Right lobe of liver (tissue), 6 donors: ENCODE results near the gene PCNA. TPM values are rescaled to one million over a fixed set of nuclear protein-coding genes. Genes with fewer than 3 reads are reported as not detected.
A peak's percentile ranks its signal among the peaks of the same experiment; 100 is the strongest.

Experiments
- ATAC-seq, 4 donors: fragments of 200-7000 bp; cut with Tn5 transposase; one replicate each; pipeline ENCODE4 v1.9.1; 2020; ENCODE audit warnings: mild to moderate bottlenecking in 4 of 4, moderate library complexity in 4 of 4
- DNase-seq, 3 donors: peaks; one replicate each; pipeline ENCODE4 v3.0.0-alpha.2; 2020
- H3K27ac ChIP-seq, 3 donors: fragments of 200-600 bp; one replicate each; pipeline ENCODE4 v1.8.0; 2022
- H3K27me3 ChIP-seq, 2 donors: fragments of 200-600 bp; one replicate each; pipeline ENCODE4 v1.8.0; 2022
- H3K36me3 ChIP-seq, 4 donors: fragments of 200-600 bp; sonication (generic) in 1 of 4; one replicate each; pipeline versions ENCODE4 v1.5.1 to v1.8.0; 2017 to 2022; ENCODE audit warnings: control low read depth in 1 of 4
- H3K4me1 ChIP-seq, 4 donors: fragments of 200-600 bp; sonication (generic) in 1 of 4; one replicate each; pipeline versions ENCODE4 v1.5.1 to v1.8.0; 2017 to 2022; ENCODE audit warnings: control low read depth in 1 of 4
- H3K4me3 ChIP-seq, 3 donors: fragments of 200-600 bp; one replicate each; pipeline ENCODE4 v1.8.0; 2022
- H3K9me3 ChIP-seq, 4 donors: fragments of 200-600 bp; sonication (generic) in 1 of 4; one replicate each; pipeline versions ENCODE4 v1.5.1 to v1.8.0; 2017 to 2022; ENCODE audit warnings: control low read depth in 1 of 4
- CTCF ChIP-seq, 4 donors: fragments of 200-600 bp in 3 of 4; fragments of 450-650 bp in 1 of 4; IDR thresholded peaks; one replicate each; pipeline versions ENCODE4 v1.5.1 to v1.8.0; 2016 to 2022; ENCODE audit warnings: antibody characterized with exemption in 4 of 4, mild to moderate bottlenecking in 2 of 4
- POLR2A ChIP-seq: fragments of 450-650 bp; IDR thresholded peaks from one replicate; pipeline ENCODE4 v1.6.1; 2017; ENCODE audit warnings: antibody characterized with exemption, mild to moderate bottlenecking
- WGBS: methylation state at CpG from one replicate; pipeline ENCODE4 v1.1.6; 2018; ENCODE audit warnings: low coverage, low lambda C conversion rate; ENCODE audit not compliant: insufficient coverage; ENCODE audit errors: missing lambda C conversion rate; 5-methylcytosine and 5-hydroxymethylcytosine counted together
- intact Hi-C, 2 donors: fragments of 100-400 bp; cut with DNase I; formaldehyde crosslinking; loops; one replicate each; pipeline versions ENCODE4 v1.11.2 to v1.14.1; 2022
- total RNA-seq, 6 experiments: library from RNA; depleted of rRNA in 2 of 6; stranded (reverse); fragments of >200 nt in 2 of 6; fragmentation: NEBNext Ultra II Directional in 3 of 6; extraction: Animal tissue kit (Norgen Biotek cat#: 25700) in 3 of 6; gene quantifications; one replicate each; pipeline versions ENCODE4 v1.1.0 to v1.2.4, GENCODE V29; 2016 to 2023
- donor health status: DM: no; HTN: yes; CAD: no.
- donor health status: DM: no; HTN: no; CAD: no.
- donor health status: DM: no; HTN: no; CAD: no.
- donor health status: DM: no; HTN: yes; CAD: no.
- donor health status: DM: no; HTN: yes; CAD: no.

PCNA gene
- total RNA-seq, 6 experiments from 2014 or later, result 14.8 to 56.1 (median 16.1) TPM

DNA sequence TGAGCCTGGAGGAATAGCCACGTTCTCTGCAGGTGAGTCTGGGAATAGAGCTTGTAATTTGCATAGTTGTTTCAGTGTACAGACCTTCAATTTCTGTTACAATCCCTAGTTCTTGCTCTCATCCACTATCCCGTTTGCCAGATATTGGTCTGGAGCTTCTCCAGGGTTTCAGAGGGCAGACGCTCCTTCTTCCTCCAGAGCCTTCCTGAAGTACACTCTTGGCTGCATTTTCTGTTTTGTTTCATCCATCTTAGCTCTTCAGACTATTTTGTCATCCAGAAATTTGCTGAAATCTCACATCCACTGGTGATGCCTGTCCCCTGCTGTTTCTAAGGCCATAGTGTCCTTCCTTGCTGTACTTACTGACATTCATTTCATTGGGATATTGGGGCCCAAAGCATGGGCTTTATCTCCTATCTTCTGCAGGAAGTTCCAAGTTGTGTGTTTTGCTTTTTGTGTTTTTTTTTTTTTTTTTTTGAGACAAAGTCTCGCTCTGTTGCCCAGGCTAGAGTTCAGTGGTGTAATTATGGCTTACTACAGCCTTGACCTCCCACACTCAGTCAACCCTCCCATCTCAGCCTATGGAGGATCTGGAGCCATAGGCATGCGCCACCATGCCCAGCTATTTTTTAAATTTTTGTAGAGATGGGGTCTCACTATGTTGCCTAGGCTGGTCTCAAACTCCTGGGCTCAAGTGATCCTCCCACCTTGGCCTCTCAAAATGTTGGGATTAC, 25.8 kb upstream of the PCNA start:
- Histone ChIP-seq H3K36me3 (no peaks in the 10 kb centered on the region), H3K4me3 (no peak overlapping the region), H3K9me3 (no peaks in the 10 kb centered on the region), H3K27me3 (no peaks in the 10 kb centered on the region), H3K27ac (peak overlapping the region in 2 of 3 donors; percentile 14 to 92), H3K4me1 (peaks cover 0 to 97% (median 31%) of the 10 kb centered on the region in 4 donors)
- DNase-seq (no peak), ATAC-seq (peak in 1 of 4 donors; percentile 6)
- no peak for TF ChIP-seq POLR2A
- TF ChIP-seq CTCF (IDR thresholded peaks at IDR 0.05), result no peak
- WGBS, result 21% methylated on average over 4 of the region's 5 CpGs
- intact Hi-C loops, result no loop called here

- TF ChIP-seq POLR2A (no peak), CTCF (IDR thresholded peaks at IDR 0.05) (no peak)
- ATAC-seq (no peak), DNase-seq (no peak)
- H3K4me3 ChIP-seq, result no peak overlapping the region
- H3K36me3 ChIP-seq, result no peaks in the 10 kb centered on the region
- H3K27me3 ChIP-seq, result no peaks in the 10 kb centered on the region
- H3K9me3 ChIP-seq, result no peaks in the 10 kb centered on the region
- peak overlapping the region; percentile 53 to 81 (median 77) for H3K27ac ChIP-seq
- intact Hi-C loops, result no loop called here
- H3K4me1 ChIP-seq, result peaks cover 0 to 84% (median 24%) of the 10 kb centered on the region in 4 donors
- 100% methylated on average over 2 of the region's 5 CpGs for WGBS
Measured at GRCh38 chr20:5143851-5144250, 24.1 kb upstream of the PCNA start.

- no peak overlapping the region for H3K4me3 ChIP-seq
Measured at GRCh38 chr20:5141615-5142014, 21.9 kb upstream of the PCNA start.

DNA sequence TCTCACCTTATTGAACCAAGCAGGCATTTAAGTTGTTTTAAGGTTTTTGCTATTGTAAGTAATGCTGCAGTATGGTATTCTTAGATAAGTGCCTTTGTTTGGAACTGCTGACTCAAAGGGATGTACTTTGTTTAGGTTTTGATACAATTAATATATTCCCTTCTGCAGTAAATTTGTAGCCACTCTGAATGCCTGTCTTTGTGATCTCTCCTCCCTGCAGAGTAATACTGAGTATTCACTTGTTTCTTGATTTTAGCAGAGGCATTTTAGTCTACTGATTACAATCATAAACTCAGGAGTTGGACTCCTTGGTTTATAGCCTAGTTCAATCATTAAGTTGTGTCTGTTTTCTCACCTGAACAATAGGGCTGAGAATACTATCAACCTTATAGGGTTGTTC, 20.4 kb upstream of the PCNA start:
- Histone ChIP-seq H3K4me3 (no peak overlapping the region), H3K27me3 (no peaks in the 10 kb centered on the region), H3K27ac (no peak overlapping the region), H3K4me1 (peaks cover 0 to 64% (median 15%) of the 10 kb centered on the region in 4 donors), H3K36me3 (no peaks in the 10 kb centered on the region), H3K9me3 (no peaks in the 10 kb centered on the region)
- DNase-seq (no peak), ATAC-seq (no peak)
- intact Hi-C loops, result no loop called here
- TF ChIP-seq CTCF (IDR thresholded peaks at IDR 0.05) (no peak), POLR2A (no peak)

More at GRCh38 chr20:5141615-5142014, 21.9 kb upstream of the PCNA start:
- ATAC-seq (peak; percentile 58 to 70 (median 63)), DNase-seq (no peak)
- no peaks in the 10 kb centered on the region for H3K9me3 ChIP-seq
- H3K4me1 ChIP-seq, result peaks cover 0 to 64% (median 17%) of the 10 kb centered on the region in 4 donors
- intact Hi-C loops, result no loop called here
- peak overlapping the region in 2 of 3 donors; percentile 77 to 81 for H3K27ac ChIP-seq
- H3K27me3 ChIP-seq, result no peaks in the 10 kb centered on the region
- no peaks in the 10 kb centered on the region for H3K36me3 ChIP-seq
- WGBS, result 21% methylated on average over 2 of the region's 2 CpGs
- TF ChIP-seq CTCF (IDR thresholded peaks at IDR 0.05) (no peak), POLR2A (no peak)
